G401.6 (cell line): ENCODE measurements around the gene DRD1.
"Not testable (repeated sequence)": the region's sequence is repeated elsewhere in the genome, so short reads cannot be mapped to it uniquely, and the experiment has no call there.

ENCODE experiments used
- FAIRE-seq: peaks from 2 replicates; lab custom pipeline; 2012; peaks lifted over from hg19 to GRCh38; lab: Jason Lieb, UNC

DRD1 gene

DNA sequence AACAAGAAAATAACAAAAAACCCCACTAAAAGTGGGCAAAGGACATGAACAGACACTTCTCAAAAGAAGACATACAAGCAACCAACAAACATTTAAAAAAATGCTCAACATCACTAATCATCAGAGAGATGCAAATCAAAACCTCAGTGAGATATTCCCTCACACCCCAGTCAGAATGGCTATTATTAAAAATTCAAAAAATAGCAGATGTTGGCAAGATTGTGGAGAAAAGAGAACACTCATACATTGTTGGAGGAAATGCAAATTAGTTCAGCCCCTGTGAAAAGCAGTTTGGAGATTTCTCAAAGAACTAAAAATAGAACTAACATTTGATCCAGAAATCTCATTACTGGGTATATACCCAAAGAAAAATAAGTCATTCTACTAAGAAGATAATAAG is 19.4 kb downstream of the DRD1 start:
- FAIRE-seq = not testable (repeated sequence)

- FAIRE-seq = no peak
Observed at GRCh38 chr5:175422058-175422457, 21.9 kb downstream of the DRD1 start.

DNA sequence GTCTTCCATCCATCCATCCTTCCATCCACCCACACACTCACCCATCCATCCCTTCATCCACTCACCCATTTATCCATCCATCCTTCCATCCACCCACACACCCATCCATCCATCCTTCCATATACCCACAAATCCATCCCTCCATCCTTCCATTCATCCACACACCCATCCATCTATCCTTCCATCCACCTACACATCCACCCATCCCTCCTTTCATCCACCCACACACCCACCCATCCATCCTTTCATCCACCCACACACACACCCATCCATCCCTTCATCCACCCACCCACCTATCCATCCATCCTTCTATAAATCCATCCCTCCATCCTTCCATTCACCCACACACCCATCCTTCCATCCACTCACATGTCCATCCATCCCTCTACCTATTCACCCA is 23.6 kb downstream of the DRD1 start:
- no peak for FAIRE-seq

DNA sequence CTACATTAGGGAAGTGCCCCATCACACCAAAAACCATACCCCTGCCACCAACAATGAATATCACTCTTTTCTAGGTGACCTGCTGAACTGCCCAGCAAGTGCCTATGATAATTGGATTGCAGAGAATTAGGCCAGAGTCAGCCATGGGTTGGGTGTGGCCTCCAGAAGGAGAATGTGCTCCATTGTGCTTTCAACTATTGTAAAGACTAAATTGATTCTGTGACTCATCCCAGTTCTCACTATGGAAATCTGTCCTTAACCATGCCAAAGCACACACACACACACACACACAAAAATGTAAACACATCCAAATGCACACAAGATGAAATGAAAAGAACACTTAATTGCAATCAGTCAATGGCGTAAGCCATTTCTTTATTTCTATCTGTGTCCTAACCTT is 25.7 kb downstream of the DRD1 start:
- FAIRE-seq = no peak

GRCh38 chr5:175417384-175417783 is 26.6 kb downstream of the DRD1 start:
- no peak for FAIRE-seq

GRCh38 chr5:175415303-175415702 is 28.7 kb downstream of the DRD1 start:
- no peak for FAIRE-seq

GRCh38 chr5:175410926-175411325 is 33.1 kb downstream of the DRD1 start:
- no peak for FAIRE-seq

- FAIRE-seq = no peak
Observed at GRCh38 chr5:175406300-175406699, 37.7 kb downstream of the DRD1 start.

DNA sequence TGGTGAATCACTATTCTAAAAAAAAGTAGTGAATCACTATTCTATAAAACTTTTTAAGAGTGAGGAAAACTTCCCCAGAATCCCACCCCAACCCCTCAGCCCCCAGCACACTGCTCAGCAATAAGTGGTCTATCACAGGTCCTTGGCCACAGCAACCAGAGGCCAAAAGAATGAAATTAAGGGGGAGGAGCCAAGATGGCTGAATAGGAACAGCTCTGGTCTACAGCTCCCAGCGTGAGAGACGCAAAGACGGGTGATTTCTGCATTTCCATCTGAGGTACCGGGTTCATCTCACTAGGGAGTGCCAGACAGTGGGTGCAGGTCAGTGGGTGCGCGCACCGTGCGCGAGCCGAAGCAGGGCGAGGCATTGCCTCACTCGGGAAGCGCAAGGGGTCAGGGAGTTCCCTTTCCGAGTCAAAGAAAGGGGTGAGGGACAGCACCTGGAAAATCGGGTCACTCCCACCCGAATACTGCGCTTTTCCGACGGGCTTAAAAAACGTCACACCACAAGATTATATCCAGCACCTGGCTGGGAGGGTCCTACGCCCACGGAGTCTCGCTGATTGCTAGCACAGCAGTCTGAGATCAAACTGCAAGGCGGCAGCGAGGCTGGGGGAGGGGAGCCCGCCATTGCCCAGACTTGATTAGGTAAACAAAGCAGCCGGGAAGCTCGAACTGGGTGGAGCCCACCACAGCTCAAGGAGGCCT is 46.2 kb downstream of the DRD1 start:
- FAIRE-seq = not testable (repeated sequence)

GRCh38 chr5:175395430-175395829 is 48.6 kb downstream of the DRD1 start:
- FAIRE-seq = not testable (repeated sequence)

GRCh38 chr5:175394601-175395000 is 49.4 kb downstream of the DRD1 start:
- no peak for FAIRE-seq

DNA sequence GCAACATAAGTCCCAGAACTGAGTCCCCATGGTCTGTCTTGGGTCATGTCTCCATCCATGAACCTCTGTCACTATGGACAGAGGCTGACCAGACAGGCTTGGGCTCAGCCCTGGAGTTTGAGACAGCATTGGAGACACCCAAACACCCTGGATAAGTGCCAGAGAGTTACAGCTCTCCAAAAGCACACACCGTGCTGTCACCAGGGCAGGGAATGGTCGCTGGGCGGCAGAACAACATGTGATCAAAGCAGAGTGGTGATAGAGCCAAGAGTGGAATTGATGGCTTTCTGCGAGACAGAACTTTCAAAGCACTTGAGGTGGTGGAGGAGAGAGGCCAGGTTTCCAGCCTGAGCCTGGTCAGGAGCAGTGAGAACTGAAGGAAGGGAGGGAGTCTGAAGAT is 50.1 kb downstream of the DRD1 start:
- no peak for FAIRE-seq

- FAIRE-seq = no peak
Observed at GRCh38 chr5:175392236-175392635, 51.7 kb downstream of the DRD1 start.

DNA sequence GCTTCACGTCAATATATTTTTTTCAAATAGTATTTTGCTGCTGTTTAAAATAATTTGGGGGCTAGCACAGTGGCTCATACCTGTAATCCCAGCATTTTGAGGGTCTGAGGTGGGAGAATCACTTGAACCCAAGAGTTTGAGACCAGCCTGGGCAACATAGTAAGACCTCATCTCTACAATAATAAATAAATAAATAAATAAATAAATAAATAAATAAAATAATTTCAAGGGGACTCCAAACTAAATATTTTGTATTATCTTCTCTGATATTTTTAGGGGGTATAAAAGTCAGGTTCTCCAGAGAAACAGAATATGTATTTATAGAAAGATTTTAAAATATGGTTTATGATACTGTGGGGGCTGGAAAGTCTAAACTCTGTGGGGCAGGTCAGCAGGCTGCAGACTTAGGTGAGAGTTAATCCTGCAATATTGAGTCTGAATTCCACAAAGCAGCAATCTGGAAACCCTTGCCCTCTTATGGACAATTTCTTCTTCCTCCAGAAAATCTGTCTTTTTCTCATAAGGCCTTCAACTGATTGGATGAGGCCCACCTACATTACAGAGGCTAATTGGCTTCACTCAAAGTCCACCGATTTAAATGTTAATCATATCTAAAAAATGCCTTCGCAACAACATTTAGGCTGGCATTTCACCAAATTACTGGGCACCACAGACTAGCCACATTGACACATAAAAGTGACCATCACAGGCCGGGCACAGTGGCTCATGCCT is 53.5 kb downstream of the DRD1 start:
- FAIRE-seq = no peak
